Endothelial cell (in vitro differentiated cells): ENCODE measurements around the gene ITPR3. TPM values are rescaled to one million over a fixed set of nuclear protein-coding genes. Genes with fewer than 3 reads are reported as not detected.

Experiments used
- DNase-seq: peaks from one replicate; pipeline ENCODE4 v3.0.0; 2021; ENCODE audit warnings: low spot score
- H3K27ac Mint-ChIP-seq: one replicate; pipeline ENCODE4 v1.8.0; 2021; ENCODE audit warnings: mixed read lengths, inconsistent platforms; ENCODE audit not compliant: unreplicated experiment
- H3K27me3 Mint-ChIP-seq: one replicate; pipeline ENCODE4 v1.8.0; 2021; ENCODE audit warnings: mild to moderate bottlenecking, moderate library complexity, mixed read lengths, inconsistent platforms; ENCODE audit not compliant: unreplicated experiment
- H3K36me3 Mint-ChIP-seq: one replicate; pipeline ENCODE4 v1.8.0; 2021; ENCODE audit warnings: mild to moderate bottlenecking, low read depth, mixed read lengths, inconsistent platforms; ENCODE audit not compliant: unreplicated experiment
- H3K4me1 Mint-ChIP-seq: one replicate; pipeline ENCODE4 v1.8.0; 2021; ENCODE audit warnings: mild to moderate bottlenecking, mixed read lengths, inconsistent platforms; ENCODE audit not compliant: unreplicated experiment
- H3K4me3 Mint-ChIP-seq: one replicate; pipeline ENCODE4 v1.8.0; 2021; ENCODE audit warnings: mild to moderate bottlenecking, mixed read lengths, inconsistent platforms; ENCODE audit not compliant: unreplicated experiment
- H3K9me3 Mint-ChIP-seq: one replicate; pipeline ENCODE4 v1.8.0; 2021; ENCODE audit warnings: mixed read lengths, inconsistent platforms; ENCODE audit not compliant: unreplicated experiment
- CTCF ChIP-seq: fragments of 200-600 bp; sonication (generic); IDR thresholded peaks from one replicate; pipeline ENCODE4 v1.5.0; 2021; ENCODE audit warnings: antibody characterized with exemption; ENCODE audit not compliant: unreplicated experiment
- total RNA-seq: library from RNA; stranded (reverse); fragmentation: NEBNext Ultra II Directional; extraction: Animal tissue kit (Norgen Biotek cat#: 25700); gene quantifications from one replicate; pipeline ENCODE4 v1.2.1, GENCODE V29; 2021; ENCODE audit not compliant: unreplicated experiment

The ITPR3 gene
- total RNA-seq, 1 donor from 2014 or later = 124 TPM

GRCh38 chr6:33613795-33614168 is 7.3 kb upstream of the ITPR3 start:
- Mint-ChIP-seq H3K9me3 (no peaks in the 10 kb centered on the region), H3K27me3 (peaks cover 12% of the 10 kb centered on the region), H3K4me1 (peaks cover 33% of the 10 kb centered on the region), H3K4me3 (peak overlapping the region; percentile 39), H3K36me3 (no peaks in the 10 kb centered on the region), H3K27ac (no peak overlapping the region)
- no peak for DNase-seq
- no peak for TF ChIP-seq CTCF

GRCh38 chr6:33616113-33616512 is 5.0 kb upstream of the ITPR3 start:
- Mint-ChIP-seq H3K4me1 (peaks cover 29% of the 10 kb centered on the region), H3K9me3 (no peaks in the 10 kb centered on the region), H3K36me3 (peaks cover 3% of the 10 kb centered on the region), H3K27ac (no peak overlapping the region), H3K4me3 (no peak overlapping the region), H3K27me3 (peaks cover 11% of the 10 kb centered on the region)
- no peak for TF ChIP-seq CTCF
- no peak for DNase-seq

GRCh38 chr6:33616913-33617312 is 4.2 kb upstream of the ITPR3 start:
- no peak overlapping the region for H3K4me3 Mint-ChIP-seq
- DNase-seq = no peak
- peaks cover 26% of the 10 kb centered on the region for H3K4me1 Mint-ChIP-seq
- no peak for TF ChIP-seq CTCF
- no peak overlapping the region for H3K27ac Mint-ChIP-seq
- H3K9me3 Mint-ChIP-seq = no peaks in the 10 kb centered on the region
- peaks cover 11% of the 10 kb centered on the region for H3K27me3 Mint-ChIP-seq
- peaks cover 3% of the 10 kb centered on the region for H3K36me3 Mint-ChIP-seq

GRCh38 chr6:33619166-33619840 is 1.8 kb upstream of the ITPR3 start:
- H3K36me3 Mint-ChIP-seq = peaks cover 13% of the 10 kb centered on the region
- DNase-seq = no peak
- no peaks in the 10 kb centered on the region for H3K9me3 Mint-ChIP-seq
- peaks cover 37% of the 10 kb centered on the region for H3K4me1 Mint-ChIP-seq
- H3K4me3 Mint-ChIP-seq = peak overlapping the region; percentile 94
- no peak for TF ChIP-seq CTCF
- H3K27ac Mint-ChIP-seq = peak overlapping the region; percentile 97
- H3K27me3 Mint-ChIP-seq = peaks cover 18% of the 10 kb centered on the region

GRCh38 chr6:33620158-33620855 is 815 bp upstream of the ITPR3 start:
- TF ChIP-seq CTCF = no peak
- Mint-ChIP-seq H3K27ac (peak overlapping the region; percentile 97), H3K27me3 (peaks cover 16% of the 10 kb centered on the region)

More at GRCh38 chr6:33620158-33620855, 815 bp upstream of the ITPR3 start:
- Mint-ChIP-seq H3K4me1 (peaks cover 44% of the 10 kb centered on the region), H3K36me3 (peaks cover 19% of the 10 kb centered on the region), H3K9me3 (no peaks in the 10 kb centered on the region), H3K4me3 (peak overlapping the region; percentile 94)
- DNase-seq = peak; percentile 37
